Measurements from ENCODE around the gene PLXNA4. TPM values are rescaled to one million over a fixed set of nuclear protein-coding genes. Genes with fewer than 3 reads are reported as not detected.

PLXNA4 gene
- total and polyA plus RNA-seq, 8 donors, result 0.19 to 1.6 (median 0.47) TPM

- FAIRE-seq, result no peak
- H3K9me3 ChIP-seq, result no peaks in the 10 kb centered on the region
- no peak for ATAC-seq
- WGBS, 2 donors, result 72 to 75% methylated on average over 5 of the region's 5 CpGs
- H3K27me3 ChIP-seq, result no peaks in the 10 kb centered on the region
- intact Hi-C loops (cut with DNase I), result no loop called here
- H3K4me1 ChIP-seq, result no peaks in the 10 kb centered on the region
- TF ChIP-seq CTCF (IDR thresholded peaks at IDR 0.05), result no peak
- no peaks in the 10 kb centered on the region for H3K36me3 ChIP-seq
- no peak for DNase-seq
- no peak overlapping the region for H3K27ac ChIP-seq
- H3K4me3 ChIP-seq, result no peak overlapping the region
Observed at GRCh38 chr7:132437730-132438129, 138.5 kb downstream of the PLXNA4 start.

- Histone ChIP-seq H3K27me3 (no peaks in the 10 kb centered on the region), H3K9me3 (no peaks in the 10 kb centered on the region), H3K4me3 (no peak overlapping the region), H3K36me3 (no peaks in the 10 kb centered on the region), H3K27ac (no peak overlapping the region), H3K4me1 (no peaks in the 10 kb centered on the region)
- FAIRE-seq (no peak), DNase-seq (no peak), ATAC-seq (peak in 3 of 4 donors; percentile 41 to 45 (median 45))
- WGBS, 2 donors, result 31 to 34% methylated on average over 8 of the region's 8 CpGs
- intact Hi-C loops (cut with DNase I), result no loop called here
- TF ChIP-seq CTCF (IDR thresholded peaks at IDR 0.05), result no peak
Observed at GRCh38 chr7:132436121-132436520, 140.1 kb downstream of the PLXNA4 start.

GRCh38 chr7:132435016-132435990 lies 141.0 kb downstream of the PLXNA4 start:
- DNase-seq (no peak), ATAC-seq (no peak)
- H3K4me3 ChIP-seq, result no peak overlapping the region

DNA sequence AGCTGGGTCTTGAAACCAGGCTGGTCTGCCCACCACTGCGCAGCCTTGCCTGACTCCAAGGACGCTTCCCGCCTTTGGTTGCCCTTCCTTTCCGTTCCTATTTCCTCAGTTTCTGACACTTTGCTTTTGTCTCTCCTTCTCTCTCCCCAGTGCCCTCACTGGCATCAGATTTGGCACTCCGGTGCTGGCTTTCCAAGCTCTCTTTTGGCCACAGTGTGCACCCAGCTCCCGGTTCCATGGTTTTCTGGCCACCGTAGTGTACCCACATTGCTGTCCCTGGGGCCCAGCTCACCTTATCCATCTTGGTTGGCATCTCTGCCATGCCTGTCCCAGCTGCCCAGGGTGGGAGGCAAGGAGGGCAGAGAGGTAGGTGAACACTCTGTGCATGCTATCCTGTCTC lies 142.2 kb downstream of the PLXNA4 start:
- no peak for DNase-seq
- ATAC-seq, result no peak
- no peaks in the 10 kb centered on the region for H3K4me1 ChIP-seq
- H3K9me3 ChIP-seq, result no peaks in the 10 kb centered on the region
- 84 to 92% methylated on average over 7 of the region's 7 CpGs for WGBS, 2 donors
- H3K27ac ChIP-seq, result no peak overlapping the region
- FAIRE-seq, result no peak
- H3K4me3 ChIP-seq, result no peak overlapping the region
- H3K27me3 ChIP-seq, result no peaks in the 10 kb centered on the region
- intact Hi-C loops (cut with DNase I), result no loop called here
- no peaks in the 10 kb centered on the region for H3K36me3 ChIP-seq
- no peak for TF ChIP-seq CTCF (IDR thresholded peaks at IDR 0.05)

More at GRCh38 chr7:132435016-132435990, 141.0 kb downstream of the PLXNA4 start:
- H3K4me1 ChIP-seq, result no peaks in the 10 kb centered on the region
- no peaks in the 10 kb centered on the region for H3K9me3 ChIP-seq
- no peaks in the 10 kb centered on the region for H3K27me3 ChIP-seq
- no peaks in the 10 kb centered on the region for H3K36me3 ChIP-seq
- TF ChIP-seq CTCF (IDR thresholded peaks at IDR 0.05), result no peak
- no peak for FAIRE-seq
- 53 to 65% methylated on average over 18 of the region's 18 CpGs for WGBS, 2 donors
- H3K27ac ChIP-seq, result no peak overlapping the region
- intact Hi-C loops (cut with DNase I), result no loop called here

GRCh38 chr7:132433301-132433700 lies 143.0 kb downstream of the PLXNA4 start:
- no peak overlapping the region for H3K4me3 ChIP-seq
- ATAC-seq, result no peak
- FAIRE-seq, result no peak
- TF ChIP-seq CTCF (IDR thresholded peaks at IDR 0.05), result no peak
- no peaks in the 10 kb centered on the region for H3K36me3 ChIP-seq
- no peak overlapping the region for H3K27ac ChIP-seq
- H3K4me1 ChIP-seq, result no peaks in the 10 kb centered on the region
- H3K9me3 ChIP-seq, result no peaks in the 10 kb centered on the region
- DNase-seq, result no peak
- 70 to 81% methylated on average over 2 of the region's 2 CpGs for WGBS, 2 donors
- intact Hi-C loops (cut with DNase I), result no loop called here
- no peaks in the 10 kb centered on the region for H3K27me3 ChIP-seq

All from pancreas (tissue), 10 donors.